ENCODE data around the gene TJP1.

The TJP1 gene

GRCh38 chr15:29822100-29822683 lies at the start of gene TJP1:
Gene TJP1 (minus strand): TSS chr15:29822468. CDS start chr15:29822028, 440 bp downstream.
- DNase-seq (ENCODE audit: low read depth in 2 of 3, low spot score in 1 of 3), result no peak

DNA sequence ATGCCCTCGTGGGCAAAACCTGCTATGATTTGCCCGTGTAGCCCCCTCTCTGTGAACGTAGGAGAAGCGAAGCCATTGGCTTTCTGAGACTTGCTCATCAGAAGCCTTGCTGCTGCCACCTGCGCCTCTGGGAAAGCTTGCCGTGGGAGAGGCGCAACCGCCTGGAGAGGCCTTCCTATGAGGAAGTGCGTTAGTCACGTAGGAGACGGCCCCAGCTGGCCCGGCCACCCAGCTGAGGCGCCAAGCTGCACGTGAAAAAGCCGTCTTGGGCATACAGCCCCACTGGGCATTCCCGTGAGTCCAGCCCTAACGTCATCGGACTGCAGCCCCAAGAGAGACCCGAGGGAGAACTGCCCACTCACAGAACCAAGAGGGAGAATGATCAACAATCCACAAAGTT lies 49.1 kb upstream of the TJP1 start:
- no peak for DNase-seq (ENCODE audit: low read depth in 2 of 3, low spot score in 1 of 3)

- no peak for DNase-seq (ENCODE audit: low read depth in 2 of 3, low spot score in 1 of 3)
Measured at GRCh38 chr15:29870495-29871151, 48.4 kb upstream of the TJP1 start.

GRCh38 chr15:29867241-29868000 lies 45.2 kb upstream of the TJP1 start:
- no peak for DNase-seq (ENCODE audit: low read depth in 2 of 3, low spot score in 1 of 3)

DNA sequence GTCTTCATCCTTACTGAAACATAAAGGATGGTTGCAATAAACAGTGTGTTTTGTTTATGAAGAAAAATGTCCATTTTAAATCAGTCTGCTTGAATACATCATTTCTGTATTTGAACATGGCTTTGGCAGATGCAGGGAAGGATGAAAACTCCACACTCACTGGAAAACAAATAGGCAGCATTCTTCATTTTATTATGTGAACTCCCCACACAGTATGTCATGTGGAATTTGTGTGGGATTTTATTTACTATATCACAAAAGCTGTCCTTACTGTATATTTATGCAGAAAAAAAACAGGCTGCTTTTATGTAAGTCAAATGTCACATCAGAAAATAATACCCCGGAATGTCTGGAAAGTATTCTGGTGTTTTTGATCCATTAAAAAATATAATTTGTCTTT lies 44.1 kb upstream of the TJP1 start:
- no peak for DNase-seq (ENCODE audit: low read depth in 2 of 3, low spot score in 1 of 3)

DNA sequence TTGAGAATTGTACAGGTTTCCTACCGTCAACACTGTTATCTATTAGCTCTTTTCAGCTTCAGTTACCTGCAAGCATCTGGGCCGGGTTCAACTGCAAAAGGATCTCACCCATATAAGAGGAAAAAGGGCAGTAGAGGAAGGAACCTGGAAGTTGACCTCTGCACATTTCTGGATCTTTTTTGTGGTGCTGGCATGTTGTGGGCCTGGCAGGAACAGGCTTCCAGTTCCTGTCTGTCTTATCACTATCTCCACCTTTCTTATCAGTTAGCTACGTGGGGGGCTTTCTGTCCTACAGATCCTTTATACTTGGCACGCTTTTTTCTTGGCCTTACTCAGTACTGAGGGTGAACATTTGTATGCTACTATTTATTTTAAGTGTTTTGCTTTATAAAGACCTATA lies 42.2 kb upstream of the TJP1 start:
- DNase-seq (ENCODE audit: low read depth in 2 of 3, low spot score in 1 of 3), result no peak

- no peak for DNase-seq (ENCODE audit: low read depth in 2 of 3, low spot score in 1 of 3)
Measured at GRCh38 chr15:29863438-29863837, 41.2 kb upstream of the TJP1 start.

DNA sequence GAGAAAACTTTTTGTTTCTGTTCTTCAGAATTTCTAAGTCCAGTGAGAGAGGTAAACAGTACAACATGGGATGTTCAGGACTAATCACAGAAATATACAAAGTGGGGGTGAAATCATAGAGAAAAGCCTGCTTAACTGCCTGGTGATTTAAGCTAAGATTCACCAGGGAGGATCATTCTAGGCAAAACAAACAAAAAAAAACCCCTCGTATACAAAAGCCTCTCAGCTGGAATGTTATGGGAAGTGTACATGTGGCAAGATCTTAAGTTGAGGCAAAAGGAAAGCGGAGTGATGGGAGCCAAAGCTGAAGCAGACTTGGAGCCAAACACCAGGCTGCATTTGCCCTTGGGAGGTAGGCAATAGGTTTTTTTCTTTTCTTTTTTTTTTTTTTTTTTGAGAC lies 40.0 kb upstream of the TJP1 start:
- no peak for DNase-seq (ENCODE audit: low read depth in 2 of 3, low spot score in 1 of 3)

GRCh38 chr15:29860872-29861271 lies 38.6 kb upstream of the TJP1 start:
- no peak for DNase-seq (ENCODE audit: low read depth in 2 of 3, low spot score in 1 of 3)

- DNase-seq (ENCODE audit: low read depth in 2 of 3, low spot score in 1 of 3), result no peak
Measured at GRCh38 chr15:29859973-29860715, 37.9 kb upstream of the TJP1 start.

- DNase-seq (ENCODE audit: low read depth in 2 of 3, low spot score in 1 of 3), result no peak
Measured at GRCh38 chr15:29859293-29859692, 37.0 kb upstream of the TJP1 start.

GRCh38 chr15:29857221-29857789 lies 35.0 kb upstream of the TJP1 start:
- DNase-seq (ENCODE audit: low read depth in 2 of 3, low spot score in 1 of 3), result no peak

GRCh38 chr15:29854413-29854812 lies 32.1 kb upstream of the TJP1 start:
- no peak for DNase-seq (ENCODE audit: low read depth in 2 of 3, low spot score in 1 of 3)

DNA sequence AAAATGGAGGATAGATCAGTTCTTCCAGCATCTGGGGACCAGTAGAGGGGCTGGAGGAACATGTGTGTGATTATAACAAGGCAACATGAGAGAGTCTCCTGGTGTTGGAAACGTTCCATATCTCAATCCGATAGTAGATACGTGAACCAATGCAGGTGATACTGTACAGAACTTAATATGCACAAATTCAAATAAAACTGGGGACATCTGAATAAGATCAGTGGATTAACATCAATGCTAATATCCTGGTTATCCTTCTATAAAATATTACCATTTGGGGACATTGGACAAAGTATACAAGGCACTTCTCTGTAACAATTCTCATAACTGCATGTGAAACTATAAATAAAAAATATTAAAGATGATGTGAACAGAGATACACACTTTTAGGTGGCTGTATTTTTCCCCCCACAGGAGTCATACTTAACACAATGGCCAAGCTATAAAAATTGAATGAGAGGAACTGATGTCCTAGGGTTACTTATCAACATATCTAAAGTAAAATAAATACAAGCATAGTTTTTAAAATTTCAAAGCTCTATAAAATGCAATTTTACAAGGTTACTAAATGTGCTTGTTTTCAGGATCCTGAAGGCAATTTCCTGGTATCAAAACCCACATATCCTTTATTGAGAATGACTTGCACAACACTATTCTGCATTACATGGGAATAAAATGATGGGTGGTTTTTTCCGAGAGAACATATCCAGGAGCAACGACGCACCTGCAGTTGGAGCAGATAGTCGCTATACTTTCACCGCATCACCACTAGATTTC lies 31.1 kb upstream of the TJP1 start:
- no peak for DNase-seq (ENCODE audit: low read depth in 2 of 3, low spot score in 1 of 3)

- DNase-seq (ENCODE audit: low read depth in 2 of 3, low spot score in 1 of 3), result no peak
Measured at GRCh38 chr15:29852201-29852600, 29.9 kb upstream of the TJP1 start.

DNA sequence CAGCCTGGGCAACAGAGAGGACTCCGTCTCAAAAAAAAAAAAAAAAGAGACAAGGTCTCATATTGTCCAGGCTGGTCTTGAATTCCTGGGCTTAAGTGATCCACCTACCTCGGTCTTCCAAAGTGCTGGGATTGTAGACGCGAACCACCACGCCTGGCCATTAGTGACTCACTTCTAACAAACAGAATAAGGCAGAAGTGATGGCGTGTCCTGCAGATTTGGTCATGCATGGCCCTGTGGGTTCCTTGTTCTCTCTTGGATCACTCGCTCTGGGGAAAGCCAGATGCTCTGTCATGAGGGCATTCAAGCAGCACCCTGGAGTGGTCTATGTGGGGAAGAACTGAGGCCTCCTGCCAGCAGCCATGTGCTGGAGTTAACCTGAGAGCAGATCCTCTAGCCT lies 27.4 kb upstream of the TJP1 start:
- no peak for DNase-seq (ENCODE audit: low read depth in 2 of 3, low spot score in 1 of 3)

- DNase-seq (ENCODE audit: low read depth in 2 of 3, low spot score in 1 of 3), result no peak
Measured at GRCh38 chr15:29849218-29849617, 26.9 kb upstream of the TJP1 start.

DNA sequence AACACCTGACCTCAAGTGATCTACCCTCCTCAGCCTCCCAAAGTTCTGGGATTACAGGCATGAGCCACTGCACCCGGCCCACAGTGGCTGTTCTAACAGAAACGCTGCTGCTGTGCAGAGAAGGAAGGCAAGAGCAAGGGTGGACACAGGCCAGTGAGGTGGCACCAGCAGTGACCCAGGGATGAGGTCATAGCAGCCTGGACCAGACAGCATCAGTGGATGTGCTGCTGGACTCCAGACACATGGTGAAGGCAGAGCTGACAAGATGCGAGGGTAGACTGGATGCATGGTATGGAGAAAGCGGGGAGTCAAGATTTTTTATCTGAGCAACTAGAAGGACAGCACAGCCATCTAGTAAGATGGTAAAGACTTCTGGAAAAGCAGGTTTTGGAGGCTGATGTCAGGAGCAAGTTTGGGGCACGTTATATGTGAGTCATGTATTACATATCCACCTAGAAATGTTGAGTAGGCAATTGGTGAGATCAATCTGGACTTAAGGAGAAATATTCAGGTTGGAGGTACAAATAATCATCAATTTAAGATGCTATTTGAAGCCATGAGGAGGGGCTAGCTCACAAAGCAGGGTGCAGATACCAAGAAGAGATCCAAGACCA lies 22.1 kb upstream of the TJP1 start:
- DNase-seq (ENCODE audit: low read depth in 2 of 3, low spot score in 1 of 3), result no peak

DNA sequence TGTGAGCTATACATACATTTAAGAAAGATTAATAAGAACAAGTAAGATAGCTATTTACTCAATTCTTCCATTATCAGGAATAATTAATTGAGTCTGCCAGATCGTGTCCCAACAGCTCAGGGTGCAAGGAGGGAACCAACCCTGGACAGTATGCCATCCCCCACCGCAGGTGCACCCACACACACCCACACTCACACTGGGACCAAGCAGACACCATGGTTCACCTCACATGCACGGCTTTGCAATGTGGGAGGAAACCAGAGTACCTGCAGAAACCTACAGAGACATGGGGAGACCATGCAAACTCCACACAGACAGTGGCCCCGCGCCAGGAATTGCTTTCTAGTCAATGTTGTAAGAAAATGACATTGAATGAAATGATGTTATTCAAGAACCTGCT lies 20.0 kb upstream of the TJP1 start:
- no peak for DNase-seq (ENCODE audit: low read depth in 2 of 3, low spot score in 1 of 3)

DNA sequence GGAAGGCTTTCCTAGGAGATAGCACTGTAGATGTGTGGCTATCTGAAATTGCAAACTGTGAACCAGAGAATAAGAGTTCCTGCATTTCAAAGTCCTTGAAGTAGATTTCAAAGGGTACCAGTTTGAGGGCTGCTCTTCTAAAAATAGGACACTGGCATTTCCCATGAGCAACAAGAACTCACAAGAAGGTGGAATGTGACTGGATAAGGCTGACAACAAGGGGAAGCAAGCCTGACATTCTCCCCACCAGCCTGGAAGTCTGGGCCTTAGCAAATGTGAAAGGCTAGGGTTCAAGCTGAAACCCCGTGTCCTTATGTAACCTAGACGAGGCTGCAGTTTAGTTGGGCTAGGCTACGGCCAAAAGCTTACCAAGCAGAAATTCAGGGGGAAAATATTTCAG lies 18.7 kb upstream of the TJP1 start:
- DNase-seq (ENCODE audit: low read depth in 2 of 3, low spot score in 1 of 3), result no peak

All from stimulated activated CD4-positive, alpha-beta T cell treated with anti-CD3 and anti-CD28 coated beads, Interleukin-12 subunit alpha, Interleukin-12 subunit beta, amount 100 ng/mL, for 48 hours (primary cell).